ENCODE measurements around the gene LTBP2. TPM values are rescaled to one million over a fixed set of nuclear protein-coding genes. Genes with fewer than 3 reads are reported as not detected.

LTBP2 gene
- total RNA-seq, 1 donor from 2014 or later, result 2.9 TPM

GRCh38 chr14:74469548-74470518 is 142.2 kb downstream of the LTBP2 start:
- TF ChIP-seq CTCF (IDR thresholded peaks at IDR 0.05; ENCODE audit: unreplicated experiment), result no peak
- Mint-ChIP-seq H3K36me3 (peaks cover 22% of the 10 kb centered on the region), H3K9me3 (no peaks in the 10 kb centered on the region), H3K27me3 (ENCODE audit: low read depth) (no peaks in the 10 kb centered on the region), H3K4me3 (no peak overlapping the region), H3K4me1 (no peaks in the 10 kb centered on the region), H3K27ac (no peak overlapping the region)
- no peak for DNase-seq (ENCODE audit: low spot score in 2 of 2, unreplicated experiment in 2 of 2)

- no peaks in the 10 kb centered on the region for H3K4me1 Mint-ChIP-seq
These were observed 143.5 kb downstream of the LTBP2 start for GRCh38 chr14:74468513-74468912.

GRCh38 chr14:74465335-74465734 is 146.7 kb downstream of the LTBP2 start:
- H3K4me1 Mint-ChIP-seq, result no peaks in the 10 kb centered on the region
- no peaks in the 10 kb centered on the region for H3K9me3 Mint-ChIP-seq
- H3K27me3 Mint-ChIP-seq (ENCODE audit: low read depth), result no peaks in the 10 kb centered on the region
- no peak for TF ChIP-seq CTCF (IDR thresholded peaks at IDR 0.05; ENCODE audit: unreplicated experiment)
- H3K36me3 Mint-ChIP-seq, result no peaks in the 10 kb centered on the region
- H3K27ac Mint-ChIP-seq, result no peak overlapping the region
- no peak for DNase-seq (ENCODE audit: low spot score in 2 of 2, unreplicated experiment in 2 of 2)
- no peak overlapping the region for H3K4me3 Mint-ChIP-seq

More at GRCh38 chr14:74468513-74468912, 143.5 kb downstream of the LTBP2 start:
- H3K36me3 Mint-ChIP-seq, result peaks cover 14% of the 10 kb centered on the region
- no peaks in the 10 kb centered on the region for H3K27me3 Mint-ChIP-seq (ENCODE audit: low read depth)
- no peak for DNase-seq (ENCODE audit: low spot score in 2 of 2, unreplicated experiment in 2 of 2)
- no peaks in the 10 kb centered on the region for H3K9me3 Mint-ChIP-seq
- TF ChIP-seq CTCF (IDR thresholded peaks at IDR 0.05; ENCODE audit: unreplicated experiment), result no peak
- H3K27ac Mint-ChIP-seq, result no peak overlapping the region
- H3K4me3 Mint-ChIP-seq, result no peak overlapping the region

GRCh38 chr14:74464785-74465184 is 147.3 kb downstream of the LTBP2 start:
- no peak for TF ChIP-seq CTCF (IDR thresholded peaks at IDR 0.05; ENCODE audit: unreplicated experiment)
- no peak for DNase-seq (ENCODE audit: low spot score in 2 of 2, unreplicated experiment in 2 of 2)
- peaks cover 2% of the 10 kb centered on the region for H3K4me1 Mint-ChIP-seq
- no peak overlapping the region for H3K4me3 Mint-ChIP-seq
- H3K36me3 Mint-ChIP-seq, result no peaks in the 10 kb centered on the region
- H3K9me3 Mint-ChIP-seq, result no peaks in the 10 kb centered on the region
- no peaks in the 10 kb centered on the region for H3K27me3 Mint-ChIP-seq (ENCODE audit: low read depth)
- no peak overlapping the region for H3K27ac Mint-ChIP-seq

GRCh38 chr14:74463697-74464096 is 148.3 kb downstream of the LTBP2 start:
- H3K4me1 Mint-ChIP-seq, result peaks cover 2% of the 10 kb centered on the region
- H3K4me3 Mint-ChIP-seq, result no peak overlapping the region
- TF ChIP-seq CTCF (IDR thresholded peaks at IDR 0.05; ENCODE audit: unreplicated experiment), result no peak
- no peaks in the 10 kb centered on the region for H3K36me3 Mint-ChIP-seq
- H3K9me3 Mint-ChIP-seq, result no peaks in the 10 kb centered on the region
- no peak for DNase-seq (ENCODE audit: low spot score in 2 of 2, unreplicated experiment in 2 of 2)
- H3K27ac Mint-ChIP-seq, result no peak overlapping the region
- no peaks in the 10 kb centered on the region for H3K27me3 Mint-ChIP-seq (ENCODE audit: low read depth)

All from mesothelial cell of epicardium (in vitro differentiated cells).